Left lung (tissue), 10 donors: ENCODE results near the gene FDXR. TPM values are rescaled to one million over a fixed set of nuclear protein-coding genes. Genes with fewer than 3 reads are reported as not detected.
A peak's percentile ranks its signal among the peaks of the same experiment; 100 is the strongest.

Source experiments
- ATAC-seq: fragments of 200-7000 bp; cut with Tn5 transposase; one replicate; pipeline ENCODE4 v1.9.1; 2020; ENCODE audit warnings: moderate library complexity
- DNase-seq, 4 donors: peaks; one replicate each; pipeline ENCODE4 v3.0.0-alpha.2; 2013 to 2020
- H3K27ac ChIP-seq, 2 donors: fragments of 200-600 bp; sonication (generic) in 1 of 2; one replicate each; pipeline versions ENCODE4 v1.5.0 to v1.8.0; 2020 to 2021
- H3K27me3 ChIP-seq, 2 donors: fragments of 200-600 bp; sonication (generic) in 1 of 2; one replicate each; pipeline versions ENCODE4 v1.5.0 to v1.8.0; 2020 to 2021
- H3K36me3 ChIP-seq, 2 donors: fragments of 200-600 bp; sonication (generic) in 1 of 2; one replicate each; pipeline versions ENCODE4 v1.5.0 to v1.8.0; 2020 to 2021
- H3K4me1 ChIP-seq, 2 donors: fragments of 200-600 bp; one replicate each; pipeline ENCODE4 v1.8.0; 2021
- H3K4me3 ChIP-seq, 2 donors: fragments of 200-600 bp; sonication (generic) in 1 of 2; one replicate each; pipeline versions ENCODE4 v1.5.0 to v1.8.0; 2020 to 2021; ENCODE audit warnings: mild to moderate bottlenecking in 1 of 2
- H3K9me3 ChIP-seq, 2 donors: fragments of 200-600 bp; sonication (generic) in 1 of 2; one replicate each; pipeline versions ENCODE4 v1.5.0 to v1.8.0; 2020 to 2021
- intact Hi-C, 2 donors: fragments of 100-400 bp; cut with DNase I; formaldehyde crosslinking; loops; one replicate each; pipeline versions ENCODE4 v1.11.2 to v1.14.2; 2022
- polyA plus RNA-seq, 6 donors: library from polyadenylated mRNA; unstranded; fragments of 120-200 nt; gene quantifications; one replicate each; pipeline ENCODE4 v1.2.1, GENCODE V29; 2013; ENCODE audit not compliant: insufficient read length in 6 of 6
- total RNA-seq, 2 donors: library from RNA; stranded (reverse); fragmentation: NEBNext Ultra II Directional; extraction: Animal tissue kit (Norgen Biotek cat#: 25700); gene quantifications; one replicate each; pipeline ENCODE4 v1.2.1, GENCODE V29; 2021
- TF ChIP-seq, protein P1 (sequence below), 2 donors: fragments of 200-600 bp; sonication (generic) in 1 of 2; IDR thresholded peaks; one replicate each; pipeline versions ENCODE4 v1.5.0 to v1.8.0; 2021; ENCODE audit warnings: antibody characterized with exemption in 2 of 2
- donor health status: DM: no; HTN: yes; CAD: no.
- donor health status: DM: no; HTN: no; CAD: no.

Gene FDXR
- total and polyA plus RNA-seq, 8 donors: 5.3 to 17.2 (median 7.2) TPM

DNA sequence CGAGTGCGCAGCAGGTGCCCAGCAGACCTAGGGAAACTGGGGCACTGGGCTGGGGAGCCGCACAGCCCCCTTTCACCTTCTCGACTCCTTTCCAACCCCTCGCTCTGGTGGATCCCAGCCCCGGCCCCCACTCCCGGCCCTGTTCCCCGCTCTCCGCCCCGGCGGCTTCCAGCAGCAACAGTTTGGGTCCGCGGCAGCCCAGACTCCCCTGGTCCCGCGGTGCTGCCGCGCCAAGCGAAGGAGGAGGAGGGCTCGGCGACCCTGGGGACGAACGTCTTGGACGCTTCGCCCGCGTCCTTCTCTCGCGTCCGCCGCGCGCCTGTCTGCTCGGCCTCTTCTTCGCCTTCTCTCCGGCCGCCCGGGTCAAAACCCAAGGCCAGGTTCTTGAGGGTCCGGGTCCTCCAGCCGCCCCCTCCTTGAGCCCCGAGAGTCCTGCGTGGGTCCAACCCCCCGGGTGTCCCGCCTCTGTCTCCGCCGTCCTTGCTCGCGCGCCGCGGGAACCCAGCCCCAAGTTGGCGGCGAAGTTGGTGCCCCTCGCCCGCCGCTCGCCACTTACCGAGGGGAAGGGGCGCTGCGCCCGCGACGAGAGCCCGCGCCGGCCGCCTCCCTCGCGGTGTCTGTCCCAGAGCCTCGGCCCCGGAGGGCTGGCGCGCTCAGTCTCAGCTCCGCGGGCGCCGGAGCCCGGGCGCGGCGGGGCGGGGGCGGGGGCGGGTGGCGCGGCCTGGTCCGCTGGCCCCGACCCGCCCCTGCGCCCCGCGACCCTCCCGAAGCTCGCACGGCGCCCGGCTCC is 11.7 kb downstream of the FDXR start:
- Histone ChIP-seq H3K36me3 (no peaks in the 10 kb centered on the region), H3K4me1 (peaks cover 15 to 31% of the 10 kb centered on the region in 2 donors), H3K9me3 (no peaks in the 10 kb centered on the region), H3K27me3 (peaks cover 35 to 71% of the 10 kb centered on the region in 2 donors), H3K27ac (no peak overlapping the region), H3K4me3 (no peak overlapping the region)
- DNase-seq: peak in 1 of 4 donors; percentile 80
- intact Hi-C loops: loop anchor here in 1 of 2 donors (5.0 kb wide), 1 partner anchor 69 kb away; no protein-coding TSS in a partner anchor
- no peak for ATAC-seq
- TF ChIP-seq, protein P1, sequence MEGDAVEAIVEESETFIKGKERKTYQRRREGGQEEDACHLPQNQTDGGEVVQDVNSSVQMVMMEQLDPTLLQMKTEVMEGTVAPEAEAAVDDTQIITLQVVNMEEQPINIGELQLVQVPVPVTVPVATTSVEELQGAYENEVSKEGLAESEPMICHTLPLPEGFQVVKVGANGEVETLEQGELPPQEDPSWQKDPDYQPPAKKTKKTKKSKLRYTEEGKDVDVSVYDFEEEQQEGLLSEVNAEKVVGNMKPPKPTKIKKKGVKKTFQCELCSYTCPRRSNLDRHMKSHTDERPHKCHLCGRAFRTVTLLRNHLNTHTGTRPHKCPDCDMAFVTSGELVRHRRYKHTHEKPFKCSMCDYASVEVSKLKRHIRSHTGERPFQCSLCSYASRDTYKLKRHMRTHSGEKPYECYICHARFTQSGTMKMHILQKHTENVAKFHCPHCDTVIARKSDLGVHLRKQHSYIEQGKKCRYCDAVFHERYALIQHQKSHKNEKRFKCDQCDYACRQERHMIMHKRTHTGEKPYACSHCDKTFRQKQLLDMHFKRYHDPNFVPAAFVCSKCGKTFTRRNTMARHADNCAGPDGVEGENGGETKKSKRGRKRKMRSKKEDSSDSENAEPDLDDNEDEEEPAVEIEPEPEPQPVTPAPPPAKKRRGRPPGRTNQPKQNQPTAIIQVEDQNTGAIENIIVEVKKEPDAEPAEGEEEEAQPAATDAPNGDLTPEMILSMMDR (IDR thresholded peaks at IDR 0.05): no peak

DNA sequence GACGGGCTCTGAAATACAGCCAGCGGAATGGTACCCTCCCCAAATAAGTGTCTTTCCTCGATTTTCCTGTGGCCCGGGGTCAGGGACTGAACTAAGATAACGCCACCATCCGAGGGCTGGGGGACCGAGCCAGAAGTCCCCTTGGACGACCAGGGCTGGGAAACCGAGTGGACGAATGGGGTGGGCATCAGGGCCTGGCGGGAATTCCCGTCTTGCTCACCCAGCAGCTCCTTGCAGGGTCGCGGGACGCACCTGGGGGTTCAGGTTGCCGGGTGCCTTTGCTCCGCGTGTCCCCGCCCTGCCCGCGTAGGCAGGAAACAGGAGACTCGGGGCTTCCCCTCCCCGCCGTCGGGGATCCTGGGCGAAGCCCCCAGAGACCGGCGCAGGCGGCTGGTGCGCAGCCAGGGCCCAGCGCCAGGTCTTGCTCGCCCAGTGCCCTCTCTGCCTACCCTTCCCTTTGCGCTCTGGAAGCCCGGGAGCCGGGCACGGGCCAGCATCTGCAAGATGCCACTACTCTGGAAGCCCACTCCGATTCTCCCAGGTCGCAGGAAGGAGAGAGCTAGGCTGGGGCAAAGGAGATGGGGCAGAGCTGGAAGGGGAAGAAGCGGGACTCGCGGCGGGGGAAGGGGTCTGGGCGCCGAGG is 12.4 kb downstream of the FDXR start:
- intact Hi-C loops: loop anchor here in 1 of 2 donors (5.0 kb wide), 1 partner anchor 68 kb away; no protein-coding TSS in a partner anchor
- no peak overlapping the region for H3K4me3 ChIP-seq

DNA sequence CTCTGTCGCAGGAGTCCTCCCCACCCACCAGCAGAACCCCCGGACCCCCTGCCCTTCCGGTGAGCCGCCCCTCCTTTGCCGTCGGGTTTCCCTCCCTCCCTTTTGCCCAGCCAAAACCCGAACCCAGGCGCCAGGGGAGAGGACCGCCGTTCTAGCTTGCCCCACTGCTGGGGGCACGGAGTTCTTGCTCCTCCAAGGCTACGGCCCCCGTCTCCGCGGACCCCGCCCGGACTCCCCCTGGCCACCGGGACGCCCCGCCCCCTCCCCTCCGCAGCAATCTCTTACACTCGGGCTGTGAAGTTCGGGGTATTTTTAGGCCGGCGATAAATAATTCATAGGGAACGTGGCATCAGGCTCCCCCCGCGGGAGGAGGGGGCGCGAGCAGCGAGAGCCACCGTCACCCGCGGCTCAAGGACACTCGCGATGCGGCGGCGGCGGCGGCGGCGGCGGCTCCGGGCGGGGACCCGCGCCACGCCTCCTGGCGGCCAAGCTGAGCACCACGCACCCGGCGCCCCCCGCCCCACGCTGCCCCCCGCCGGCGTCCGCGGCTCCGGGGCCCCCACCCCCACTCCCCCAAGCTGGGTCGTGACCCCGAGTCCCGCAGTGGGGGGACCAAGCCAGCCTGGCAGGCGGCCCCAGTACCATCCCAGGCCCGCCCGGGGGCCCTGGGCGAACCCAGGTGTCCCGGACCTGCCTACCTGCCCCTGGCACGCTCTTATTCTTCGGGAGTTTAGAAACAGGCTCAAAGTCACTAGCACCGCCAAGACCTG is 13.2 kb downstream of the FDXR start, which contains the start of gene GRIN2C:
Gene GRIN2C (minus strand): TSS at position 427 of the 770 bp plus-strand sequence. CDS start 4,793 bp downstream, outside the sequence.
- intact Hi-C loops: loop anchor here in 1 of 2 donors (5.0 kb wide), 1 partner anchor 67 kb away; no protein-coding TSS in a partner anchor
- peaks cover 15 to 31% of the 10 kb centered on the region in 2 donors for H3K4me1 ChIP-seq
- no peaks in the 10 kb centered on the region for H3K9me3 ChIP-seq
- H3K4me3 ChIP-seq: no peak within 1 kb of the TSS
- H3K27me3 ChIP-seq: peaks cover 36 to 86% of the 10 kb centered on the region in 2 donors
- DNase-seq (no peak), ATAC-seq (no peak)
- no peak within 1 kb of the TSS for H3K27ac ChIP-seq
- TF ChIP-seq, protein P1 (IDR thresholded peaks at IDR 0.05): peak; percentile 12
- no peaks in the 10 kb centered on the region for H3K36me3 ChIP-seq

More for the DNA sequence above, 12.4 kb downstream of the FDXR start:
- TF ChIP-seq, protein P1 (IDR thresholded peaks at IDR 0.05): no peak
- Histone ChIP-seq H3K27me3 (peaks cover 35 to 79% of the 10 kb centered on the region in 2 donors), H3K36me3 (no peaks in the 10 kb centered on the region), H3K4me1 (peaks cover 15 to 31% of the 10 kb centered on the region in 2 donors), H3K9me3 (no peaks in the 10 kb centered on the region), H3K27ac (no peak overlapping the region)
- ATAC-seq (no peak), DNase-seq (no peak)

DNA sequence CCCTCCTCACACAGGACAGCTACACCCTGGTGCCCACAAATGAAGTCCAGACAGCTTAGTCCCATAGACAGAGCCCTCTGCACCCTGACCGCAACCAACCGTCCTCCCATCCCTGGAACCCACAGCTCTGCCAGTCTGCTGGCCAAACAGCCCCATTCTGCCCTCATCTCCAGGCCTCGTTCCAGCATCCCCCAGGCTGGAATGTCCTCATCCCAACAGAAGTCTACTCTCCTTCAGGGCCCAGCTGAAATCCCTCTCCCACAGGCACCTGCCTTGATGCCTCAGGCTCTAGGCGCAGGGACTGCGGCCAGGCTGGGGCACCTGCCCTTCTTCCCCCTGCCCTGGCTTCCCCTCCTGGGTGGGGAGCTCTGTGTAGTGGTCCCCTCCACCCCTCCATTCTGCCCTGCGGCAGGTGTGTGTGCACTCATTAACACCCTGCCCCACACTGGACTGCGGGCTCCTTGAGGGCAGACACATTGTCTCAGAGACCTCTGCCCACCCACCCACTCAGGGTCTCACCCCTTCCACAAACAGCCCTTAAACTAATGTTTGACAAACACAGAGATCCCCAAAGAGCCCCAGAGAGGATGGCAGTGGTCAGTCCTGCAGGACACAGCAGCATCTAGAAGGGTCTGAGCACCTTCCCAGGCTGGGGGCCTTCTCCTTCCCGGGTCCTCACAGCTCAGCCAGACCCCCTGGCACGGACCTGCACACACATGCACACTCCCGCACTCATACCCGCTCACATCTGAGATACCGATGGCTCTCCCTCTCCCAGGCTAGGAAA is 13.9 kb downstream of the FDXR start:
- DNase-seq (no peak), ATAC-seq (no peak)
- Histone ChIP-seq H3K9me3 (no peaks in the 10 kb centered on the region), H3K4me1 (peaks cover 15 to 31% of the 10 kb centered on the region in 2 donors), H3K27ac (no peak overlapping the region), H3K4me3 (no peak overlapping the region), H3K27me3 (peaks cover 39 to 93% of the 10 kb centered on the region in 2 donors), H3K36me3 (no peaks in the 10 kb centered on the region)
- intact Hi-C loops: no loop called here
- TF ChIP-seq, protein P1 (IDR thresholded peaks at IDR 0.05): no peak
